Stimulated activated CD8-positive, alpha-beta memory T cell treated with anti-CD3 and anti-CD28 coated beads, Interleukin-4, amount 100 ng/mL, for 24 hours (primary cell): ENCODE data around the gene DDX6.
"Not testable (repeated sequence)": the region's sequence is repeated elsewhere in the genome, so short reads cannot be mapped to it uniquely, and the experiment has no call there.

Experiments
- DNase-seq: peaks from one replicate; pipeline ENCODE4 v3.0.0-alpha.2; 2020; ENCODE audit warnings: low read depth

DDX6 gene

GRCh38 chr11:118740892-118741291 lies 50.1 kb downstream of the DDX6 start:
- no peak for DNase-seq

GRCh38 chr11:118735203-118735602 lies 55.8 kb downstream of the DDX6 start:
- DNase-seq = no peak

- no peak for DNase-seq
These were observed 56.9 kb downstream of the DDX6 start for GRCh38 chr11:118734031-118734430.

- not testable (repeated sequence) for DNase-seq
These were observed 61.2 kb downstream of the DDX6 start for GRCh38 chr11:118729753-118730152.

GRCh38 chr11:118728112-118728511 lies 62.9 kb downstream of the DDX6 start:
- not testable (repeated sequence) for DNase-seq

- not testable (repeated sequence) for DNase-seq
These were observed 63.3 kb downstream of the DDX6 start for GRCh38 chr11:118727721-118728066.

GRCh38 chr11:118727001-118727720 lies 63.8 kb downstream of the DDX6 start:
- DNase-seq = not testable (repeated sequence)

GRCh38 chr11:118721478-118722015 lies 69.4 kb downstream of the DDX6 start:
- DNase-seq = not testable (repeated sequence)

- not testable (repeated sequence) for DNase-seq
These were observed 70.2 kb downstream of the DDX6 start for GRCh38 chr11:118720740-118721139.

GRCh38 chr11:118720078-118720477 lies 70.9 kb downstream of the DDX6 start:
- DNase-seq = not testable (repeated sequence)

GRCh38 chr11:118718562-118718961 lies 72.4 kb downstream of the DDX6 start:
- DNase-seq = not testable (repeated sequence)

- DNase-seq = not testable (repeated sequence)
These were observed 73.2 kb downstream of the DDX6 start for GRCh38 chr11:118717733-118718132.

- not testable (repeated sequence) for DNase-seq
These were observed 73.7 kb downstream of the DDX6 start for GRCh38 chr11:118717221-118717620.

GRCh38 chr11:118715837-118716260 lies 75.1 kb downstream of the DDX6 start:
- no peak for DNase-seq

- DNase-seq = no peak
These were observed 75.6 kb downstream of the DDX6 start for GRCh38 chr11:118715245-118715831.

GRCh38 chr11:118714816-118715215 lies 76.1 kb downstream of the DDX6 start:
- DNase-seq = no peak

GRCh38 chr11:118714416-118714815 lies 76.5 kb downstream of the DDX6 start:
- not testable (repeated sequence) for DNase-seq

- no peak for DNase-seq
These were observed 82.7 kb downstream of the DDX6 start for GRCh38 chr11:118708296-118708695.

GRCh38 chr11:118706546-118706825 lies 84.5 kb downstream of the DDX6 start:
- no peak for DNase-seq

- DNase-seq = no peak
These were observed 85.0 kb downstream of the DDX6 start for GRCh38 chr11:118705791-118706545.

- DNase-seq = no peak
These were observed 85.7 kb downstream of the DDX6 start for GRCh38 chr11:118705111-118705741.

GRCh38 chr11:118703563-118704106 lies 87.3 kb downstream of the DDX6 start:
- no peak for DNase-seq
